ENCODE data around the gene ASCL5.

DNA sequence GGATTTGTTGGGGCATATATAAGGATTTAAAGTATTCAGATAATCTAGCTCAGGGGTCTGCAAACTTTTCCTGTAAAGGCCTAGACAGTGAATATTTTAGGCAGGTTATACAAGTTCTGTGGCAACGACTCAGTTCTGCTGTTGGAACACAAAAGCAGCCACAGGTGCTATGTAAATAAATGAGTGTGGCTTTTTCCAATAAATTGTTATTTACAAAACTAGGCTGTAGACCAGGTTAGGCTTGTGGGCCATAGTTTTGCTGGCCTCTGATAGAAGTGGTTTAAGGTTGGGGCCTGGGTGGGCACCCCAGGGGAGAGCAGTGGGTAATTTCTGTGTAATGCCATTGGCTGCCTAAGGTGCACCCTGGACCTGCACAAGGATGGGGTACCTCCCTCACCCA, 46.8 kb upstream of the ASCL5 start:
- TF ChIP-seq CREB1 (IDR thresholded peaks at IDR 0.05) (no peak), CREB1 (CRISPR knock-in tag; IDR thresholded peaks at IDR 0.05) (no peak), CTCF (CRISPR knock-in tag; IDR thresholded peaks at IDR 0.05) (no peak), HNRNPL (IDR thresholded peaks at IDR 0.05; ENCODE audit: low read depth, low read length) (no peak)
